Breast epithelium (tissue), 3 donors: ENCODE data around the gene ULK1.

Source experiments
- CTCF ChIP-seq, 3 donors: fragments of 450-650 bp; IDR thresholded peaks; one replicate each; pipeline ENCODE4 v1.5.1; 2016 to 2017; ENCODE audit warnings: antibody characterized with exemption in 3 of 3, mild to moderate bottlenecking in 3 of 3, moderate library complexity in 3 of 3
- POLR2A ChIP-seq: fragments of 450-650 bp; IDR thresholded peaks from one replicate; pipeline ENCODE4 v1.6.1; 2016; ENCODE audit warnings: antibody characterized with exemption, mild to moderate bottlenecking, moderate library complexity

GRCh38 chr12:131971226-131971625 is 76.8 kb downstream of the ULK1 start:
- TF ChIP-seq CTCF (IDR thresholded peaks at IDR 0.05) (no peak), POLR2A (no peak)
